Inflammatory macrophage treated with lipopolysaccharide for 1 hour (primary cell): ENCODE data around the gene DAB1.

ENCODE experiments used
- DNase-seq, 2 donors: peaks; one replicate each; pipeline ENCODE4 v3.0.0-alpha.2; 2020 to 2022

The DAB1 gene

GRCh38 chr1:57012315-57012714, 411.5 kb downstream of the DAB1 start:
- DNase-seq = no peak

DNA sequence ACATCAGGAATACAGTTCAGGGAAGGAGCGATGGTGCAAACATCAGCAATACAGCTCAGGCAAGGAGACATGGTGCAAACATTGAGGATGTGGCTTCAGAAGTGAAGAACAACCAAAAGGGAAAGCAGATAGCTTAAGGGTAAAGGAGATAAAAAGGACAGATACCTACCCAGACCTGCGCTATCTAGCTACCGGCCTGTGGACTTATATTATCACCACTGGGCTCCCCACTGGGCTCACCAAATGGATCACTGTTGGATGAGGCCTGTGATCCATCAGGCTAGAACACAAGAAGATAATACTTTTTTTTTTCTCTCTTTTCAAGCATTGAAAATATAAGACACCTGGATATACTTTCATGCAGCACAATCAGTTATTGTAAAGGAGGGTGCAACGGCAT, 413.3 kb downstream of the DAB1 start:
- DNase-seq = no peak

DNA sequence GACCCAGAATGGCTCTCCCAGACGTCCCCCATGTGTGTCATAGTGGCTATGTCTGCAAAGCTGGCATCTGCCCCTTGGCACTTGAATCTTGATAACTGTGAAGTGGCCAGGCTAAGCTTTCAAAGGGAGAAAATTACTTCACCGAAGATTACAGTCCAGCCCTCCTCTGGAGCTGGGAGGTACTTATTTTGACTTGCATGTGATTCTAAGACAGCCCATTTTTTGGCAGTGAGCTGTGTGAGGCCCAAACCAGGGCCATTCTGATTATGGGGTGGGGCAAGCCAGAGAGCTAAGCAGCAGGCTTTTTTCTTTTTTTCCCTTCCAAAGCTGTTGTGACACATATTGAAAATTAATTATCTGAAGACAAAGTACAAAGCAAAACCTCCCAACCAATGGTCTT, 415.9 kb downstream of the DAB1 start:
- no peak for DNase-seq

DNA sequence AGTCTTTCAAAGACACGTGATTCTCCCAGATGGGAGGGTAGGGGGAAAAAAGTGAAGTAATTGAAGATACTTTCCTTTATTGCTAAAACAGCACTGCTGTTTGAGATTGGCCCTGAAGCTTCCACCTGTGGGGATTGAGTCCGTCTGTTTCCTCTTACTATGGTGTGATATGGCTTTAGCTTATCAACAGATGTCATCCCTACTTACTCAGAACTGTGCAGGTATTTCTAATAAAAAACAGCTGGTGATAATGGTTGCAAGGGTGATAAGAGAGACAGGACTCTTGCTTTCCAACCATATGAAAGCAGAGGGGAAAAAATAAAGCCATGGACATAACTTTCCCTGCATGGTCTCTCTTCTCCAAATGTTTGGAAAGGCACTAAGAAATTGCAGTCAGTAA, 416.4 kb downstream of the DAB1 start:
- no peak for DNase-seq

DNA sequence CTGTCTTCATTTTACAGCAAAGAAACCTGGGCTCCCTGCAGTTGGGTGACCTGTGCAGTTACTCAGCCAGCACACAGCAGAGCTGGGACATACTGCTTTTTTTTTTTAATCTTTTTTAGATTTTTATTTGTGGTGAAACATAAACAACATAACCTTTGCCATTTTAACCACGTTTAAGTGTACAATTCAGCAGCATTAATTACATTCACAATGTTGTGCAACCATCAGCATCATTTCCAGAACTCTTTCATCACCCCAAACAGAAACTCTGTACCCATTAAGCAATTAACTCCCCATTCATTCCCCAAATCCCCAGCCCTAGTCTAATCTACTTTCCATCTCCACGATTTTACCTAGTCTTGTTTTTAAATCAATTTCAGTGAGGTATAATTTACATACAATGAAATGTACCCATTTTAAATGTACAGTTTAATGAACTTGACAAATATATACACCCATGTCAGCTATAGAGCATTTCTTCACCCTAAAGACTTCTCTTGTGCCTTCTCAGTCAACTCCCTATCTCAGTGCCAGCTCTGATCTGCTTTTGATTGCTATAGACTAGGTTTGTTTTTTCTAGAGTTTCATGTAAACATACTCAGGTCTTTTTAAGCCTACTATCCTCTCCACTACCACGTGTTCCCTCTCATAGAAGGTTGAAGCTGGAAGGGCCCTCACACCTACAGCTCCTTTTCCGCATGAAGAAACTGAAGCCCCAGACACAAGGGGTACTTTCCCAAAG, 420.3 kb downstream of the DAB1 start:
- DNase-seq = no peak

- DNase-seq = no peak
Observed at GRCh38 chr1:56995414-56996100, 428.3 kb downstream of the DAB1 start.

DNA sequence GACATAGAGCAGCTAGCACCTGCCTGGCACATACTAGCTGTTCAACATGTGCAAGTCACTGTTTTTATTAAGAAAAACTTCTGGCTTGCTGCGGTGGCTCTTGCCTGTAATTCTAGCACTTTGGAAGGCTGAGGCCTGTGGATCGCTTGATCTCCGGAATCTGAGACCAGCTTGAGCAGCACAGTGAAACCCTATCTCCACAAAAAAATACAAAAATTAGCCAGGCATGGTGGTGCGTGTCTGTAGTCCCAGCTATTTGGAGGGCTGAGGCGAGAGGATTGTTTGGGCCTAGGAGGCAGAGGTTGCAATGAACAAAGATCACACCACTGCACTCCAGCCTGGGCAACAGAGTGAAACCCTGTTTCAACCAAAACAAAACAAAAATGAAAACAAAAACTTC, 430.4 kb downstream of the DAB1 start:
- DNase-seq = no peak

DNA sequence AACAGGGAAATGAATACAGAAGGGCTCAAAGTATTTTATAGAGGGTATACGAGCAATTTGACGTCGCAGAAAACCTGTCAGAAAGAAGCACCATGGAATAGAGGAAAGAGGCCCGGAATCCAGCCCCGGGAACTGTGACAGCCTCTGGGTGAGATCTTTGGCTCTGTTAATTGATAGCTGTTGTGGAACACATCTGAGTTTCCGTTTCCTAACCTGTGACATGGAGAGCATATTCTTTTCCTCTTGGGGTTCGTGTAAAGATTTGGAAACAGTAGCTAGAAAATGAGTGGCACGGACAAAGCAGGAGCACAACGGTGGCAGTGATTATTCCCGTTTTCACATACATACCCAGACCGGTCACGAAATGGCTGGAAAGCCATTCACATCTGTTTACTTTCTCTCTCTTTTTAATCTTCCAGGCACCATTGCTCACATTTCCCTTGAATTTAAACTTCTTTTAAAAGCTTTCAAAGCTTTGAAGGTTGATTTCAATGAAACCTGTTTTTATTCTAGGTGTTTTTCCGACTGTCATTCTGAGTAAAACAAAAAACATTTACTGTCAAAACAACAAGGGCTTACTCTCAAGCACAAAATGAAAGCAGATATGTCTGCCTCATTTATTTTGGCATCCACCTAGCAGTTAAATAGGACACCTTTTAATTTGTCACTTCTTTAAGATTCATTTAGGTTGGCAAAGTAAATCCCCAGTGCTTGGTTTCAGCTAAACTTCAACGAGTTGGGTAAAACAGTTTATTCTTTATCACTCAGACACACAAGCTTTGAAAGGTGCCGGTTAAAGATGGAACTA, 431.3 kb downstream of the DAB1 start:
- DNase-seq = no peak

GRCh38 chr1:56991576-56991975, 432.3 kb downstream of the DAB1 start:
- no peak for DNase-seq

DNA sequence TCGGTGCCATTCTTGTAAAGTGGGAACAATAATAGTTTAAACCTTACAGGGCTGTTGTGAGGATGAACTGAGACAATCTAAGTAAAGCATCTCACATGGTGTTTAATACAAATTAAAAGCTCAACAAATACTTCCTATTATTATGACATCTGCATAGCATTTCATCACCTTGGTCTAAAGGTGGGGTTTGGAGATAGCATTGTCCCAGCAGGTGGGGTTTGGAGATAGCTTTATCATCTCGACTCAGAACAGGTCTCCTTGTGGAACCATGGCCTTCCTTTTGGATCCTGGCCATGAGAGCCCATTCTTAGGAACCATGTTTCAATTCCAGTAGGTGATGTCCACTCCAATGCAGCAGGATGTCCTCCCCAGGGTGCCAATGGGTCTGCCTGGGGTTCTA, 437.5 kb downstream of the DAB1 start:
- DNase-seq = no peak

DNA sequence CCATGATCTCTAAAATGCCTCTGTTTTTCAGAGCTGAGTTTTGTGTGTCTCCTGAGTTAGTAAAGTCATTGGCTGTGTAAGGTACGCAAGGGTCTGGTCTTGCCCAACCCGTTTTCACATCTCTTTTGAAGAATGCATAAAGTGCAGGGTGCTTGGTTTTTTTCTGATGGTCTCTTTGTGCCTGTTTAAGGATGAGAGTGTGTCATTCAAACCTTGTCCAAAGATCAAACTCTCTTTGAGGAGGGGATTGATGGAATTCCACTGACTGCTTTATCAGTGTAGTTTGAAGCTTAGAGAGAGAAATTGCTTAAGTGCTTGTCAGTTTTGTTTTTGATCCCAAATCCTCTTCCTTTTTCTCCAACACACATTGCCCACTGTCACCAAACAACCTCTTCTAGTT, 438.0 kb downstream of the DAB1 start:
- DNase-seq = no peak

DNA sequence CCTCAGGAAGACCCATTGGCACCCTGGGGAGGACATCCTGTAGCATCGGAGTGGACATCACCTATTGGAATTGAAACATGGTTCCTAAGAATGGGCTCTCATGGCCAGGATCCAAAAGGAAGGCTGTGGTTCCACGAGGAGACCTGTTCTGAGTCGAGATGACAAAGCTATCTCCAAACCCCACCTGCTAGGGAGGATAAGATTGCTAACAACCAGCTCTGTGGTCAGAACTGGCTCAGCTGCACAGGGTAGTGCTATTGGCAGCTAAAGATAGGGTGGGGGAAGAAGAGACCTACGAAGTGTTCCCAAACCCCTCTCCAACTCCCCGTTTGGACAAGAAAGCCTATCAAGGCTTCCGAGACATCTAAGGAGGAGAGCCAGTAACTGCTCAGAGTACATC, 440.4 kb downstream of the DAB1 start:
- no peak for DNase-seq

- DNase-seq = no peak
Observed at GRCh38 chr1:56979986-56980755, 443.7 kb downstream of the DAB1 start.

DNA sequence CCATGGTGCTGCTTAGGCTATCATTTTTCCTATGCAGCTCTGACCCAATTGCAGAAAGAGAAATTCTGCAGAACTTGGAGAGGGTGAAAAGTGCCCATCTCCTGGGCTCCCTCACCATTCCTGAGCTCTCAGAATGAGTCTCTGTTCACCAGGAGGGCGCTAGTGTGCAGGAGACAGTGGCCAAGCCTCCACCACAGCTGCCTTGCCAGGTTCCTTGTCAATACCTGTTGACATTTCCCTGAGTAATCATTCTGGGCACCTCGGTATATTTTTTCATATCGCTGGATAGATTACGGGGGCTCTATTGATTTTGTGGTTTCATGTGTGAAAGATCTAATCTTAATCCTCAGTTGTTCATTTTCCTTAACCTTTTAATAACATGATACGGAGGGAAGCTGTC, 445.0 kb downstream of the DAB1 start:
- DNase-seq = no peak

GRCh38 chr1:56977910-56978309, 445.9 kb downstream of the DAB1 start:
- no peak for DNase-seq

- no peak for DNase-seq
Observed at GRCh38 chr1:56975446-56975845, 448.4 kb downstream of the DAB1 start.

DNA sequence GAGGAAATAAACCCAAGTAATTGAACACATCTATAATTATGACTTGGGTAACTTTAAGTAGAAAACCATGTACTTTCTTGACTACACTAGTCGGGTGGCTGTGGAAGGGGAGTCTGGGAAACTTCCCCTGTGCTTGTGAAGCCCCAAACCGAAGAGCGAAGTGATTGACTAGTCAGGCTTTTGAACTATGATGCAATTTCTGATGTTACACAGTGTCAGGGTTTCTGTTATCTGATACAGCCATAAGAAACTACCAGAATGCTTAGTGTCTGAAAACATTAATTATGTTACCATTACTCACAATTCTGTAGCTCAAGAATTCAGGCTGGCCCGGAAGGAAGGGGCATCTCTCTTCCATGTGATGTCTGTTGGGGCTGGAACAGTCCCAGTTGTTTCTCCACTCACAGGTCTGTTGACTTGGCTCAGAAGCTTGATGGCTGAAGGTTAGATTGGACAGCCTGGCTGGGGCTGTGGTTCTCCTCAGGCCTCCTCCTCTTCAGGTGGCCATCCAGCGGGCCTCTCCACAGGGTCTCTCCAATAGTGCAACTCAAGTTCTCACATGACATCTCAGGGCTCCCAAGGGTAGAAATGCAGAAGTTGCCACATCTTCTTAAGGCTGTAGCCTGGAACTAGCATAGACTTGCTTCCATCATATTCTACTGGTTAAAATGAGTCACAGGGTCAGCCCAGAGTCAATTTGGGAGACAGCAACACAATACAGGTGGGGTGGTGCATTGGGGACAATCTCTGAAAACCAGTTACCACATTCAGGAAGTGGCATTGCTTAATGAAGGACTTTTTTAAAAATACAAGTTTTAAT, 449.7 kb downstream of the DAB1 start:
- DNase-seq = peak; percentile 55 to 68

DNA sequence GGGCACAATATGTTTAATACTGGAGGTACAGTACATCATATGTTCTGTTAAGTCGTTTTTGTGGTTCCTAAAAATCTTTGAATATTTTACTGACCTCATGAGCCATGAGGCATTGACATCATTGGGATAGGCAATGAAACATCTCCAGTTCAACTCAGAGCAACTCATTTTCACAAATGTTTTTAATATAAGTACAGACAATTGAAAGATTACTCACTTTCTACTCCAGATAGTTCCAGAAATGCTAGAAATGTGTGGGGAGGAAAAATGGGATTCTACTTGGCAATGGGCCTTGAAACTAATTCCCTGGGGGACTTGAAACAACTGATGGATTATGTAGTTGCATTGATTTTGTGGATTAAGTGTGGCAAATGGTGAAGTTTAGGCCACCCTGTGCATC, 450.9 kb downstream of the DAB1 start:
- DNase-seq = no peak

GRCh38 chr1:56970280-56970679, 453.6 kb downstream of the DAB1 start:
- no peak for DNase-seq

DNA sequence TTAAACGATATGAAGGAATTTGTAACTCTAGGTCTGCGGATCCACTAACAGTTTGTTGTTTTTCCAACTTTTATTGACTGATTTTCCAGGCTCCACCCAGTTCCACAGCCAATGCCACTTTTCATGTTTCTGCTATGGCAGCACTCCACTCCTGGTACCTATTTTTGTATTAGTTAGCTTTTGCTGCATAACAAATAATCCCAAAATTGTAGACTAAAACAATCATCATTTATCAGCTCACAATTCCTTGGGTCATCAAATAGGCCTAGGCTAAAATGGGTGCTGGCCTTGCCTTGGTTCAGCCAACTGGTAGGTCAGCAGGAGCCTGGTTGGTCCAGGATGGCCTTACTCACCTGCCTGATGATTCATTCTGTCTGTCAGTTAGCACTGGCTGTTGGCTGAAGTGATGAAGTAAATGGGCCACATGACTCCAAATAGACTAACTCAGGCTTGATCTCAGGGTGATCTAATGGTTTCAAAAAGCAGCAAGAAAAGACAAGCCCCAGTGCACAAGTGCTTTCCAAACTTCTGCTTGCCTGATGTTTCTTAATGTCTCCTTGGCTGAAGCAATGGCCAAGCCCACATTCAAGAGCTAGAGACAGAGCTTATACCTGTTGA, 454.9 kb downstream of the DAB1 start:
- no peak for DNase-seq

GRCh38 chr1:56967900-56968832, 455.7 kb downstream of the DAB1 start:
- DNase-seq = no peak
